H9 (cell line): ENCODE measurements around the gene ZNF75A. TPM values are rescaled to one million over a fixed set of nuclear protein-coding genes. Genes with fewer than 3 reads are reported as not detected.

Experiments used
- DNase-seq: peaks from one replicate; pipeline ENCODE4 v3.0.0-alpha.2; 2017
- H2AFZ ChIP-seq: one replicate; pipeline ENCODE4 v1.6.1; 2013; ENCODE audit warnings: mild to moderate bottlenecking, low read length, control low read depth, moderate library complexity
- H2AK5ac ChIP-seq: 2 replicates; pipeline ENCODE4 v1.6.1; 2013; ENCODE audit warnings: low read length, control low read depth, mixed read lengths; ENCODE audit not compliant: insufficient read length
- H2BK120ac ChIP-seq: one replicate; pipeline ENCODE4 v1.6.1; 2013; ENCODE audit warnings: low read depth, mild to moderate bottlenecking, low read length, control low read depth, inconsistent platforms; ENCODE audit not compliant: poor library complexity, severe bottlenecking
- H2BK12ac ChIP-seq: 2 replicates; pipeline ENCODE4 v1.6.1; 2013; ENCODE audit warnings: low read length, control low read depth, mixed read lengths, low read depth; ENCODE audit not compliant: insufficient read length
- H2BK15ac ChIP-seq: 2 replicates; pipeline ENCODE4 v1.6.1; 2013; ENCODE audit warnings: low read depth, low read length, control low read depth
- H2BK20ac ChIP-seq: one replicate; pipeline ENCODE4 v1.6.1; 2013; ENCODE audit warnings: low read depth, mild to moderate bottlenecking, low read length, control low read depth, inconsistent platforms; ENCODE audit not compliant: poor library complexity, severe bottlenecking
- H2BK5ac ChIP-seq: 2 replicates; pipeline ENCODE4 v1.6.1; 2013; ENCODE audit warnings: low read length, control low read depth, mixed read lengths; ENCODE audit not compliant: insufficient read length
- H3K14ac ChIP-seq: 2 replicates; pipeline ENCODE4 v1.6.1; 2013; ENCODE audit warnings: low read length, control low read depth; ENCODE audit not compliant: insufficient read depth
- H3K18ac ChIP-seq: 2 replicates; pipeline ENCODE4 v1.6.1; 2013; ENCODE audit warnings: low read depth, mild to moderate bottlenecking, mixed read lengths, low read length, control low read depth; ENCODE audit not compliant: insufficient read length
- H3K23ac ChIP-seq: 2 replicates; pipeline ENCODE4 v1.6.1; 2013; ENCODE audit warnings: low read length, control low read depth, mixed read lengths, low read depth; ENCODE audit not compliant: insufficient read length
- H3K23me2 ChIP-seq: 2 replicates; pipeline ENCODE4 v1.6.1; 2013; ENCODE audit warnings: low read depth, mild to moderate bottlenecking, mixed read lengths, low read length, control low read depth; ENCODE audit not compliant: insufficient read length, poor library complexity, severe bottlenecking
- H3K27ac ChIP-seq: 2 replicates; pipeline ENCODE4 v1.5.1; 2013; ENCODE audit warnings: low read length, control low read depth, mixed read lengths, low read depth; ENCODE audit not compliant: insufficient read length
- H3K27me3 ChIP-seq: 2 replicates; pipeline ENCODE4 v1.6.1; 2013; ENCODE audit warnings: low read length, control low read depth, inconsistent platforms; ENCODE audit not compliant: insufficient read depth
- H3K4ac ChIP-seq: 2 replicates; pipeline ENCODE4 v1.6.1; 2013; ENCODE audit warnings: low read depth, mild to moderate bottlenecking, control low read depth, inconsistent platforms, low read length, moderate library complexity
- H3K4me1 ChIP-seq: 2 replicates; pipeline ENCODE4 v1.6.1; 2013; ENCODE audit warnings: low read length, control low read depth, inconsistent platforms; ENCODE audit not compliant: insufficient read depth
- H3K4me2 ChIP-seq: 2 replicates; pipeline ENCODE4 v1.6.1; 2013; ENCODE audit warnings: low read length, control low read depth, mixed read lengths; ENCODE audit not compliant: insufficient read length, insufficient read depth
- H3K56ac ChIP-seq: 2 replicates; pipeline ENCODE4 v1.6.1; 2013; ENCODE audit warnings: low read depth, mild to moderate bottlenecking, mixed read lengths, low read length, control low read depth; ENCODE audit not compliant: insufficient read length
- H3K79me1 ChIP-seq: 2 replicates; pipeline ENCODE4 v1.6.1; 2013; ENCODE audit warnings: low read depth, mild to moderate bottlenecking, moderate library complexity, low read length, control low read depth, inconsistent platforms; ENCODE audit not compliant: insufficient read depth, poor library complexity, severe bottlenecking
- H3K79me2 ChIP-seq: 2 replicates; pipeline ENCODE4 v1.6.1; 2013; ENCODE audit warnings: low read length, control low read depth, inconsistent platforms; ENCODE audit not compliant: insufficient read depth
- H3K9ac ChIP-seq: 2 replicates; pipeline ENCODE4 v1.6.1; 2013; ENCODE audit warnings: low read length, control low read depth, mixed read lengths; ENCODE audit not compliant: insufficient read length; ENCODE audit errors: extremely low read depth
- H3K9me3 ChIP-seq: one replicate; pipeline ENCODE4 v1.6.1; 2013; ENCODE audit warnings: low read depth, low read length, inconsistent platforms; ENCODE audit not compliant: control insufficient read depth
- H3T11ph ChIP-seq: one replicate; pipeline ENCODE4 v1.6.1; 2013; ENCODE audit warnings: mild to moderate bottlenecking, low read length, control low read depth, inconsistent platforms
- H4K20me1 ChIP-seq: one replicate; pipeline ENCODE4 v1.6.1; 2013; ENCODE audit not compliant: control insufficient read depth, insufficient read length, insufficient read depth
- H4K5ac ChIP-seq: 2 replicates; pipeline ENCODE4 v1.6.1; 2013; ENCODE audit warnings: low read depth, mild to moderate bottlenecking, mixed read lengths, low read length, control low read depth; ENCODE audit not compliant: insufficient read length
- H4K8ac ChIP-seq: replicated peaks from 2 replicates; pipeline ENCODE4 v1.6.1; 2013; ENCODE audit warnings: low read length, control low read depth, mixed read lengths, low read depth; ENCODE audit not compliant: insufficient read length
- H4K91ac ChIP-seq: 2 replicates; pipeline ENCODE4 v1.6.1; 2013; ENCODE audit warnings: low read depth, mild to moderate bottlenecking, moderate library complexity, mixed read lengths, low read length, control low read depth; ENCODE audit not compliant: insufficient read length
- H3K27ac Mint-ChIP-seq, 3 experiments: 2 replicates in 2 of 3; 3 replicates in 1 of 3; pipeline ENCODE4 v1.8.0; 2020 to 2021; ENCODE audit warnings: mixed read lengths in 3 of 3, mild to moderate bottlenecking in 1 of 3, moderate library complexity in 1 of 3
- H3K27me3 Mint-ChIP-seq: 2 replicates; pipeline ENCODE4 v1.8.0; 2021; ENCODE audit warnings: low read depth, mild to moderate bottlenecking, moderate library complexity, mixed read lengths
- H3K36me3 Mint-ChIP-seq, 3 experiments: 2 replicates in 2 of 3; 3 replicates in 1 of 3; pipeline ENCODE4 v1.8.0; 2020 to 2021; ENCODE audit warnings: low read depth in 3 of 3, mixed read lengths in 3 of 3; ENCODE audit not compliant: insufficient read depth in 1 of 3
- H3K4me1 Mint-ChIP-seq, 2 experiments: 2 replicates each; pipeline ENCODE4 v1.8.0; 2020; ENCODE audit warnings: mixed read lengths in 2 of 2
- H3K4me3 Mint-ChIP-seq, 2 experiments: 2 replicates in 1 of 2; 3 replicates in 1 of 2; pipeline ENCODE4 v1.8.0; 2020 to 2021; ENCODE audit warnings: mild to moderate bottlenecking in 2 of 2, mixed read lengths in 2 of 2, moderate library complexity in 1 of 2
- H3K9me3 Mint-ChIP-seq, 2 experiments: 2 replicates in 1 of 2; 3 replicates in 1 of 2; pipeline ENCODE4 v1.8.0; 2020; ENCODE audit warnings: mild to moderate bottlenecking in 2 of 2, mixed read lengths in 2 of 2, moderate library complexity in 1 of 2
- CTCF ChIP-seq: fragments of 200-600 bp; sonication (generic); conservative IDR thresholded peaks from 3 replicates; pipeline ENCODE4 v1.8.0; 2021; ENCODE audit warnings: antibody characterized with exemption, mild to moderate bottlenecking
- WGBS: extraction: QIAGEN DNeasy Blood & Tissue Kit; methylation state at CpG from one replicate; pipeline ENCODE4 v1.1.7; 2013; ENCODE audit warnings: missing lambda C conversion rate, low lambda C conversion rate, mixed read lengths; ENCODE audit not compliant: insufficient read length; ENCODE audit errors: extremely low coverage; 5-methylcytosine and 5-hydroxymethylcytosine counted together
- total RNA-seq: library from RNA; stranded (reverse); gene quantifications from 2 replicates; pipeline ENCODE4 v1.2.1, GENCODE V29; 2021

The ZNF75A gene
- total RNA-seq, 1 experiment from 2014 or later, result 42.4 TPM

GRCh38 chr16:3292604-3293003, 12.7 kb upstream of the ZNF75A start:
- Histone ChIP-seq H3T11ph (no peak overlapping the region), H3K79me1 (peaks cover 2% of the 10 kb centered on the region), H2BK120ac (no peak overlapping the region), H3K4me1 (no peaks in the 10 kb centered on the region), H2AFZ (no peak overlapping the region), H3K4me2 (no peak overlapping the region), H2BK20ac (no peak overlapping the region), H3K18ac (no peak overlapping the region), H3K27ac (no peak overlapping the region), H3K9ac (no peak overlapping the region), H3K23ac (no peak overlapping the region), H4K8ac (no peak overlapping the region), H2BK15ac (no peak overlapping the region), H2BK5ac (no peak overlapping the region), H3K56ac (no peak overlapping the region), H3K79me2 (no peaks in the 10 kb centered on the region), H2AK5ac (no peak overlapping the region), H4K91ac (no peak overlapping the region), H3K23me2 (no peaks in the 10 kb centered on the region), H4K20me1 (no peaks in the 10 kb centered on the region), H3K27me3 (no peaks in the 10 kb centered on the region), H3K14ac (no peak overlapping the region), H3K4ac (no peak overlapping the region), H4K5ac (no peak overlapping the region), H2BK12ac (no peak overlapping the region), H3K9me3 (peaks cover 34% of the 10 kb centered on the region)
- Mint-ChIP-seq H3K27me3 (peaks cover 5% of the 10 kb centered on the region), H3K9me3 (peaks cover 83 to 84% of the 10 kb centered on the region in 2 experiments), H3K27ac (no peak overlapping the region), H3K36me3 (peaks cover 81 to 85% (median 84%) of the 10 kb centered on the region in 3 experiments), H3K4me1 (no peaks in the 10 kb centered on the region), H3K4me3 (no peak overlapping the region)
- no peak for DNase-seq
- no CpG with 5 or more reads among the region's 3 CpGs for WGBS
- TF ChIP-seq CTCF, result no peak
